Measurements from ENCODE around the gene AGPAT2. TPM values are rescaled to one million over a fixed set of nuclear protein-coding genes. Genes with fewer than 3 reads are reported as not detected.

The AGPAT2 gene
- total RNA-seq, 1 donor = 29.0 TPM

DNA sequence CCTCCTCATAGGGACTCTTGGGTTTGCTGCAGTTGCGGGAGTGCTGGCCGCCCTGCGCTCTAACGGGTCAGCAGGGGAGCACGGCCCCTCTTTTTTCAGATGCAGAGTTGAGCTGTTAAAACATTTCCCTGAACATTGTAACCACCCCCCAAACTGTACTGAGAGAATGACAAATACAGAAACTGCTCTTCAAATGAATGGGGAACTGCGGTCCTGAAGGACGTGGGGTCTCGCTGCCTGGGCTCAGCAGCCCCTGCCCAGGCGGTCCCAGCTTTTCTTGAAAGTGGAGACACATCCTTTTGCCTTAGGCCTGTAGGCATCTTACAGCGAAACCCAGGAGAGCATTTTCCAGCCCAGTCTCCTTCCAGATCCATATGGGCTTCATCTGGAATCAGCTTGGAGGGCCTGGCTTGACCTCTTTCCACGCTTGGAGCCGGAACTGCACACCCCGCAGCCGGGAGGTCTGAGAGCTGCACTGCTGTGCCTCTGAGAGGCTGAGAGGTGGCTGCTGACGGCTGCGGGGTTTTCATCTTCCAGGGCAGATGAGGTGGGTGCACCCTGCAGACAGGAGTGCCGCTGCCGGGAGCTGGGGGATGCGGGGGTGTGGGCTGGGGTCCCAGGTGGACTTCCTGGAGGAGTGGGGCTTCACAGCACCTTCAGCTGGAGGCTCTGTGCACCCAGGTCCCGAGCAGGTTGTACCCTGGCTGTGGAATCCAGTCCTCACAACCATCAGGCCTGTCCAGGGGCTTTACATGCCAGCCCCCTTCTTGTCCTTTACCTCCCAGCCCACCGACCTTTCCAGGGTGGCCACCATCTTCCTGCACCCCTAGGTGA lies 1.2 kb upstream of the AGPAT2 start:
- DNase-seq (ENCODE audit: low read depth) = no peak
- TF ChIP-seq, protein P1, sequence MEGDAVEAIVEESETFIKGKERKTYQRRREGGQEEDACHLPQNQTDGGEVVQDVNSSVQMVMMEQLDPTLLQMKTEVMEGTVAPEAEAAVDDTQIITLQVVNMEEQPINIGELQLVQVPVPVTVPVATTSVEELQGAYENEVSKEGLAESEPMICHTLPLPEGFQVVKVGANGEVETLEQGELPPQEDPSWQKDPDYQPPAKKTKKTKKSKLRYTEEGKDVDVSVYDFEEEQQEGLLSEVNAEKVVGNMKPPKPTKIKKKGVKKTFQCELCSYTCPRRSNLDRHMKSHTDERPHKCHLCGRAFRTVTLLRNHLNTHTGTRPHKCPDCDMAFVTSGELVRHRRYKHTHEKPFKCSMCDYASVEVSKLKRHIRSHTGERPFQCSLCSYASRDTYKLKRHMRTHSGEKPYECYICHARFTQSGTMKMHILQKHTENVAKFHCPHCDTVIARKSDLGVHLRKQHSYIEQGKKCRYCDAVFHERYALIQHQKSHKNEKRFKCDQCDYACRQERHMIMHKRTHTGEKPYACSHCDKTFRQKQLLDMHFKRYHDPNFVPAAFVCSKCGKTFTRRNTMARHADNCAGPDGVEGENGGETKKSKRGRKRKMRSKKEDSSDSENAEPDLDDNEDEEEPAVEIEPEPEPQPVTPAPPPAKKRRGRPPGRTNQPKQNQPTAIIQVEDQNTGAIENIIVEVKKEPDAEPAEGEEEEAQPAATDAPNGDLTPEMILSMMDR (IDR thresholded peaks at IDR 0.05; ENCODE audit: insufficient read depth, low read length) = no peak
- no peak overlapping the region for H3K4me3 ChIP-seq (ENCODE audit: low read depth, low read length)

DNA sequence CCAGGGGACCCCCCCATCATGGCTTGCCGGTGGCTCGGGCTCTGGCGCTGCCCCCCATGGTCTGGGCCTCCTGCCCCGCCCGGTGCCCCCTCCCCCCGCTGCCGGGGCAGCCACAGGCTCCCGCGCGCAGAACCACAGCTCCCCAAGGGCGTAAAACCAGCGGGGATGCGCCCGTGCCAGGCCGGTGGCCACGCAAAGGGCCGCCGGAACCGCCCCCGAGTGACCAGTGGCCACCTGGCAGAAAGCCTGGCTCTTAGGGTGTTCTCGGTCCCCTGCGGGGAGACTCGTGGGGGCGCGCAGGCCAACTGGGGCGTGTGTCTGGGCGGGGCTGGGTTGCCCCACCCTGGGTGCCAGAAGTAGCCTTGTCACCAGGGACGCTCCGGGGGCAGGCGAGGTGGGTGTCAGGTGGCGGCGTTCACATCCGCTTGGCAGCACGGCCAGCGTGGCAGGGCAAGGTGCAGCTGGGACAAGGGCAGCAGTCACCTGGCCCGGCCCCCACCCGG lies 515 bp upstream of the AGPAT2 start:
- DNase-seq (ENCODE audit: low read depth) = no peak
- TF ChIP-seq, protein P1 (IDR thresholded peaks at IDR 0.05; ENCODE audit: insufficient read depth, low read length) = no peak
- peak overlapping the region; percentile 28 for H3K4me3 ChIP-seq (ENCODE audit: low read depth, low read length)

DNA sequence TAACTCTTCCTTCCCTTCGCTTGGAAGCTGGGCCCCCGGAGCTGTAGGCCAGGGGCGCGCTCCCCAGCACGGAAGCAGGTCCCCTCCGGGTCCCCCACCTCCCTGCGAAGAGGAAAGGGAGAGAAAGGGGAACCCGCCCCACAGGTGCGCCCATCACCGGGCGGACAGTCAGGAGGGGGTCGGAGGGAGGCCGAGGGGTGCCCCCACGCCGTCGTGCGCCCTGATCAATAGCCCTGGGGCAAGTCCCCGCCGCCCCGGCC lies 793 bp downstream of the AGPAT2 start:
- DNase-seq (ENCODE audit: low read depth) = no peak
- TF ChIP-seq, protein P1 (IDR thresholded peaks at IDR 0.05; ENCODE audit: insufficient read depth, low read length) = no peak
- H3K4me3 ChIP-seq (ENCODE audit: low read depth, low read length) = peak overlapping the region; percentile 78

DNA sequence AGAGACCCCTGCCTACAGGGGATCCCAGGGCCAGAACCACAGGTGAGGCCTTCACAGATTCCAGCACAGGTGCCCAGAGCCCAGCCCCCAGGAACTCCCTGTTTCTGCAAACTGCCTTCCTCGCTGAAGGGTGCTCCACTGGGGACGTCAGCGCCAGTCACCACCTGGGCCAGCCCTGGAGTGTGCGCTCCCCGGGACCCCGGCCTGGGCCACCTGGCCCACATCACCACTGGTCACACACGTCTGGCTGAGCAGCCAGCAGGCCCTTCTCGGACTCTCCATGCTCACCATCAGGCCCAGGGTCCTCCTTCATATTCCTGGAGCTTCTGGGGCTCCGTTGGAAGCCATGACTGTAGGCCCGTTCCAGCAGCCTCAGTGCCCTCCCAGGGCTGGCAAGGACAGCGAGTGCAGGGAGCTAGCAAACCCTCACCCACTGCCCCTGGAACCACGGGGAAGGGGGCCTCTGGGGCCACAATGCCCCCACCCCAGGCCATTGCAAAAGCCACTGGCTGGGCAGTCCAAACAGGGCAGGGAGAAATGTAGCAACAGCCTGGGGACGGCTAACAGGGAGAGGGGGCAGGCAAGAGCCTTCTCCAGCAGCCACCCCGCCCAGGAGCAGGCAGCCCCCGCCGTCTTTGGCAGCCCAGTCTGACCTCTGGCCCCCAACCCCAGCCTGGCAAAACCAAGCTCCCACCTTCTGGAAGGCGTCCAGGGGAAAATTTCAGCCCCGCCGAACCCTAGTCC lies 1.3 kb downstream of the AGPAT2 start:
- TF ChIP-seq, protein P1 (IDR thresholded peaks at IDR 0.05; ENCODE audit: insufficient read depth, low read length) = peak; percentile 23
- DNase-seq (ENCODE audit: low read depth) = peak; percentile 27
- peak overlapping the region; percentile 78 for H3K4me3 ChIP-seq (ENCODE audit: low read depth, low read length)

DNA sequence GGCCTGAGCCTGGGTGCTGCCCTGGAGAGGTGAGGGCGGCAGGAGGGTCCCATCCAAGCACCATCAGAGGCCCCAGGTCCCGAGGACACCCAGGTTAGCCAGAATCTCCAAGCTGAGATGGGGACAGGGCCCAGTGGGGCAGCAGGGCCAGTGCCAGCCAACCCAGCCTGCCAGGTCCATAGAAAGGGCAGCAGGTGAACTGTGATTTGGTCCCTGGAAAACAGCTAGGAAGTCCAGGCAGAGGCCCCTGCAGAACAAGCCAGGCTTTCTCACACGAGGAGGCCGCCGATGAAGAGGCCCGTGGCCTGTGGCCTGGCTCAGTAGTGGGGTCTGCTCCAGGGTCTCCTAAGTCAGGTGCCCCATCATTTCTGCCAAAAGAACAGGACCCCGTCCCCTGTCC lies 2.0 kb downstream of the AGPAT2 start:
- H3K4me3 ChIP-seq (ENCODE audit: low read depth, low read length) = no peak overlapping the region
- no peak for DNase-seq (ENCODE audit: low read depth)
- TF ChIP-seq, protein P1 (IDR thresholded peaks at IDR 0.05; ENCODE audit: insufficient read depth, low read length) = no peak

DNA sequence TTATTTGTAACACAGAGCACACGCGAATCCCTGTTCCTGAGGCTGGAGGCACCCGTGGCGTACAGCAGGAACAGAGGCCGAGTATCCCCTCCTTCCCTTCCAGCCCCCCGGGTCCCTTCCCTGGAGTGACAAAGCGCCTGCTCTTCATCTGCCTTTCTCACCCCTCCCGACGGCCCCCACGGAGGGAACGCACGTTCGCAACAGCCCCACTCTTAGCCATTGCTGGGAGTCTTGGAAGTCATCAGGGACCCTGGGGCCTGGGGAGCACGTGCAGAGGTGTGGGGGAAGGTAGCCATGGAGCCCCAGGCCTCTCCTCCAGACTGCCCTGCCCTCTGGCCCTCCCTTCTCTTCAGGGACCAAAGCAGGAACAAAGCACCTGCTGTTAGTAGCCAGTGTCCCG lies 2.5 kb downstream of the AGPAT2 start:
- TF ChIP-seq, protein P1 (IDR thresholded peaks at IDR 0.05; ENCODE audit: insufficient read depth, low read length) = no peak
- DNase-seq (ENCODE audit: low read depth) = no peak

More for the DNA sequence above, 2.5 kb downstream of the AGPAT2 start:
- H3K4me3 ChIP-seq (ENCODE audit: low read depth, low read length) = no peak overlapping the region

Measured in fibroblast of the aortic adventitia (primary cell).